ENCODE data around the gene LRR1. TPM values are rescaled to one million over a fixed set of nuclear protein-coding genes. Genes with fewer than 3 reads are reported as not detected.
A peak's percentile ranks its signal among the peaks of the same experiment; 100 is the strongest.
"Not testable (repeated sequence)": the region's sequence is repeated elsewhere in the genome, so short reads cannot be mapped to it uniquely, and the experiment has no call there.

The LRR1 gene
- total RNA-seq, 1 experiment from 2014 or later, result 19.0 TPM

DNA sequence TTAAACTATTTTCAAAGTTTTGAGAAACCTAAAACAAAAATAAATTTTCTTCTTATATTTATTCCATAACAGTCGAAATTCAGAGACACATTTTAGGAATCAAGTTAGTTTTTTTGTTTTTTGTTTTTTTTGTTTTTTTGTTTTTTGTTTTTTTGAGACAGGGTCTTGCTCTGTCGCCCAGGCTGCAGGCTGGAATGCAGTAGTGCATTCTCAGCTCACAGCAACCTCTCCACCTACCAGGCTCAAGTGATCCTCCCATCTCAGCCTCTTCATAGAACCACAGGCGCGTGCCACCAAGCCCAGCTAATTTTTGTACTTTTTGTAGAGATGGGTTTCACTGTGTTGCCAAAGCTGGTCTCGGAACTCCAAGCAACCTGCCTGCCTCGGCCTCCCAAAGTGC, 54.8 kb downstream of the LRR1 start:
- H3K4me2 ChIP-seq, result no peak overlapping the region
- 0 out of 2 replicates have a peak, but pooled peaks cover 3% of the 10 kb centered on the region for H4K20me1 ChIP-seq (ENCODE audit: insufficient read depth)
- intact Hi-C loops (cut with micrococcal nuclease; ENCODE audit: unreplicated experiment), result no loop called here
- H3K4me3 ChIP-seq, result no peak overlapping the region
- H2AFZ ChIP-seq, result no peak overlapping the region
- no peaks in the 10 kb centered on the region for H3K9me3 ChIP-seq (ENCODE audit: insufficient read depth, low read depth)
- H3K27ac ChIP-seq, result no peak overlapping the region
- CTCF ChIA-PET, result no interaction called here
- H3F3A ChIP-seq (ENCODE audit: insufficient read depth, low read depth), result peaks cover 33% of the 10 kb centered on the region
- TF ChIP-seq EZH2 (IDR thresholded peaks at IDR 0.05; ENCODE audit: low read depth), result no peak
- TF ChIP-seq, protein P1, sequence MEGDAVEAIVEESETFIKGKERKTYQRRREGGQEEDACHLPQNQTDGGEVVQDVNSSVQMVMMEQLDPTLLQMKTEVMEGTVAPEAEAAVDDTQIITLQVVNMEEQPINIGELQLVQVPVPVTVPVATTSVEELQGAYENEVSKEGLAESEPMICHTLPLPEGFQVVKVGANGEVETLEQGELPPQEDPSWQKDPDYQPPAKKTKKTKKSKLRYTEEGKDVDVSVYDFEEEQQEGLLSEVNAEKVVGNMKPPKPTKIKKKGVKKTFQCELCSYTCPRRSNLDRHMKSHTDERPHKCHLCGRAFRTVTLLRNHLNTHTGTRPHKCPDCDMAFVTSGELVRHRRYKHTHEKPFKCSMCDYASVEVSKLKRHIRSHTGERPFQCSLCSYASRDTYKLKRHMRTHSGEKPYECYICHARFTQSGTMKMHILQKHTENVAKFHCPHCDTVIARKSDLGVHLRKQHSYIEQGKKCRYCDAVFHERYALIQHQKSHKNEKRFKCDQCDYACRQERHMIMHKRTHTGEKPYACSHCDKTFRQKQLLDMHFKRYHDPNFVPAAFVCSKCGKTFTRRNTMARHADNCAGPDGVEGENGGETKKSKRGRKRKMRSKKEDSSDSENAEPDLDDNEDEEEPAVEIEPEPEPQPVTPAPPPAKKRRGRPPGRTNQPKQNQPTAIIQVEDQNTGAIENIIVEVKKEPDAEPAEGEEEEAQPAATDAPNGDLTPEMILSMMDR (conservative IDR thresholded peaks at IDR 0.05), result no peak
- H3K27me3 ChIP-seq (ENCODE audit: insufficient read depth, low read depth), result no peaks in the 10 kb centered on the region
- peaks cover 5% of the 10 kb centered on the region; the same call in 1 of the 2 replicates for H3K79me2 ChIP-seq (ENCODE audit: low read depth)
- POLR2A ChIA-PET (ENCODE audit: unreplicated experiment), result no interaction called here
- no peak for DNase-seq
- peaks cover 19% of the 10 kb centered on the region for H3K4me1 ChIP-seq (replicated peaks; ENCODE audit: insufficient read depth)
- H3K9me2 ChIP-seq (ENCODE audit: insufficient read depth), result no peaks in the 10 kb centered on the region
- no TSS peak for BruUV-seq (replicated peaks)
- H3K36me3 ChIP-seq (ENCODE audit: low read depth), result no peaks in the 10 kb centered on the region

DNA sequence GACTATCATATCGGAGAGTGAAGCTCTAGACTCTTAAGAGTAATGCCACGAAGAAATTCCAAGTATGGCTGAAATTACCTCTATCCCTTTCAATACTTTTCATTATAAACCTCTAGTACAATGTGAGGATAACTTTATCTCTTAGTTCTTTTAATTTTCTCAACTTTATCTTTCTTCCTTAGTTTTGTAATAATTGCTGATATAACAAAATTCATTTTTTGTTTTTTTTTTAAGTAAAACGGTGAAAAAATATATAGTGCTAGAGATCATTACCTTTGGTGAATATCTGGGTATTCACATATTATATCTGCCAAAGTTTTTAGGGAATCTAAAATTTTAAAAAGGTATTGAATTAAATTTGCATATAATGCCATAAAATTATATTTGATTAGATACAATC, 55.8 kb downstream of the LRR1 start:
- ChIA-PET CTCF (no interaction called here), POLR2A (ENCODE audit: unreplicated experiment) (no interaction called here)
- Histone ChIP-seq H3F3A (ENCODE audit: insufficient read depth, low read depth) (peaks cover 43% of the 10 kb centered on the region), H3K79me2 (ENCODE audit: low read depth) (peaks cover 5% of the 10 kb centered on the region; the same call in 1 of the 2 replicates), H2AFZ (no peak overlapping the region), H3K9me2 (ENCODE audit: insufficient read depth) (no peaks in the 10 kb centered on the region), H3K4me2 (no peak overlapping the region), H3K4me1 (replicated peaks; ENCODE audit: insufficient read depth) (peaks cover 29% of the 10 kb centered on the region), H3K4me3 (no peak overlapping the region), H3K9me3 (ENCODE audit: insufficient read depth, low read depth) (no peaks in the 10 kb centered on the region), H3K27ac (no peak overlapping the region), H3K27me3 (ENCODE audit: insufficient read depth, low read depth) (no peaks in the 10 kb centered on the region), H4K20me1 (ENCODE audit: insufficient read depth) (no peaks in the 10 kb centered on the region), H3K36me3 (ENCODE audit: low read depth) (no peaks in the 10 kb centered on the region)
- no peak for TF ChIP-seq EZH2 (IDR thresholded peaks at IDR 0.05; ENCODE audit: low read depth)
- TF ChIP-seq, protein P1 (conservative IDR thresholded peaks at IDR 0.05), result no peak
- intact Hi-C loops (cut with micrococcal nuclease; ENCODE audit: unreplicated experiment), result no loop called here
- DNase-seq, result no peak
- BruUV-seq (replicated peaks), result no TSS peak

DNA sequence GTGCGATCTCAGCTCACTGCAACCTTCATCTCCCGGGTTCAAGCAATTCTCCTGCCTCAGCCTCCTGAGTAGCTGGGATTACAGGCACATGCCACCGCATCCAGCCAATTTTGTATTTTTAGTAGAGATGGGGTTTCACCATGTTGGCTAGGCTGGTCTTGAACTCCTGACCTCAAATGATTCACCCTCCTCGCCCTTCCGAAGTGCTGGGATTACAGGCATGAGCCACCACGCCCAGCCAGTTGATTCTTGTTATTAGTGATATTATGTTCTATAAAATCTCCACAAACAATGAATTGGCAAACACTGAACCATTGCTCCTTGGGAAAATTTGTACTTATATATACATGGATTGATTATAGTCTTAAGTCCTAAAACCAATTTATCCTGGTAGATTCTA, 58.8 kb downstream of the LRR1 start:
- Histone ChIP-seq H3K4me1 (replicated peaks; ENCODE audit: insufficient read depth) (peaks cover 39% of the 10 kb centered on the region), H3K27ac (peak overlapping the region; percentile 10; the same call in 1 of the 2 replicates), H3K4me2 (0 out of 2 replicates have a peak overlapping the region, but pooled peaks have one; percentile 28), H3F3A (ENCODE audit: insufficient read depth, low read depth) (peaks cover 43% of the 10 kb centered on the region)
- H3K9me2 ChIP-seq (ENCODE audit: insufficient read depth); CTCF ChIA-PET; POLR2A ChIA-PET (ENCODE audit: unreplicated experiment); H3K79me2 ChIP-seq (ENCODE audit: low read depth); H3K27me3 ChIP-seq (ENCODE audit: insufficient read depth, low read depth); H3K9me3 ChIP-seq (ENCODE audit: insufficient read depth, low read depth); BruUV-seq (replicated peaks); H3K36me3 ChIP-seq (ENCODE audit: low read depth); intact Hi-C loops (cut with micrococcal nuclease; ENCODE audit: unreplicated experiment); H2AFZ ChIP-seq; H3K4me3 ChIP-seq; H4K20me1 ChIP-seq (ENCODE audit: insufficient read depth): not testable (repeated sequence)
- peak in 1 of 2 experiments; percentile 39 for DNase-seq

Data from PC-9 (cell line).